ENCODE results near the gene RAX2. TPM values are rescaled to one million over a fixed set of nuclear protein-coding genes. Genes with fewer than 3 reads are reported as not detected.

Gene RAX2
- total RNA-seq, 1 donor from 2014 or later, result not detected

GRCh38 chr19:3792114-3792513 lies 20.1 kb upstream of the RAX2 start:
- no peak overlapping the region for H3K4me3 ChIP-seq
- H3K27me3 ChIP-seq, result no peaks in the 10 kb centered on the region
- H3K36me3 ChIP-seq, result no peaks in the 10 kb centered on the region
- H3K4me1 ChIP-seq, result no peaks in the 10 kb centered on the region
- H3K9me3 ChIP-seq, result no peaks in the 10 kb centered on the region
- DNase-seq (ENCODE audit: extremely low spot score in 2 of 2), result no peak
- no peak for TF ChIP-seq POLR2A (IDR thresholded peaks at IDR 0.05)
- no peak for TF ChIP-seq POLR2AphosphoS5 (IDR thresholded peaks at IDR 0.05; ENCODE audit: insufficient read depth in 1 of 2, low read depth in 1 of 2)
- TF ChIP-seq CTCF (IDR thresholded peaks at IDR 0.05), result no peak
- intact Hi-C loops (cut with DNase I), result no loop called here
- no peak overlapping the region for H3K27ac ChIP-seq

GRCh38 chr19:3790941-3791340 lies 18.9 kb upstream of the RAX2 start:
- Histone ChIP-seq H3K9me3 (no peaks in the 10 kb centered on the region), H3K36me3 (no peaks in the 10 kb centered on the region), H3K4me1 (no peaks in the 10 kb centered on the region), H3K27ac (no peak overlapping the region), H3K27me3 (peaks cover under 1% of the 10 kb centered on the region), H3K4me3 (no peak overlapping the region)
- intact Hi-C loops (cut with DNase I), result no loop called here
- TF ChIP-seq POLR2AphosphoS5 (IDR thresholded peaks at IDR 0.05; ENCODE audit: insufficient read depth in 1 of 2, low read depth in 1 of 2) (no peak), POLR2A (IDR thresholded peaks at IDR 0.05) (no peak), CTCF (IDR thresholded peaks at IDR 0.05) (no peak)
- DNase-seq (ENCODE audit: extremely low spot score in 2 of 2), result no peak

GRCh38 chr19:3790209-3790734 lies 18.2 kb upstream of the RAX2 start:
- H3K4me3 ChIP-seq, result no peak overlapping the region
- no peak overlapping the region for H3K27ac ChIP-seq
- peaks cover 5% of the 10 kb centered on the region for H3K27me3 ChIP-seq
- H3K36me3 ChIP-seq, result no peaks in the 10 kb centered on the region
- intact Hi-C loops (cut with DNase I), result no loop called here
- H3K9me3 ChIP-seq, result no peaks in the 10 kb centered on the region
- no peak for TF ChIP-seq POLR2A (IDR thresholded peaks at IDR 0.05)
- no peak for TF ChIP-seq POLR2AphosphoS5 (IDR thresholded peaks at IDR 0.05; ENCODE audit: insufficient read depth in 1 of 2, low read depth in 1 of 2)
- no peak for TF ChIP-seq CTCF (IDR thresholded peaks at IDR 0.05)
- H3K4me1 ChIP-seq, result peaks cover 4% of the 10 kb centered on the region
- no peak for DNase-seq (ENCODE audit: extremely low spot score in 2 of 2)

GRCh38 chr19:3788996-3789778 lies 17.2 kb upstream of the RAX2 start:
- Histone ChIP-seq H3K27me3 (peaks cover 9% of the 10 kb centered on the region), H3K9me3 (no peaks in the 10 kb centered on the region), H3K4me3 (no peak overlapping the region), H3K4me1 (peaks cover 10% of the 10 kb centered on the region), H3K27ac (no peak overlapping the region), H3K36me3 (no peaks in the 10 kb centered on the region)
- intact Hi-C loops (cut with DNase I), result no loop called here
- no peak for TF ChIP-seq POLR2A (IDR thresholded peaks at IDR 0.05)
- no peak for DNase-seq (ENCODE audit: extremely low spot score in 2 of 2)

GRCh38 chr19:3785938-3786824 lies 14.2 kb upstream of the RAX2 start, which contains the start of gene MATK:
Gene MATK (minus strand): TSS chr19:3786381. CDS start chr19:3785135, 1,246 bp downstream.
- TF ChIP-seq CTCF (IDR thresholded peaks at IDR 0.05) (no peak), POLR2AphosphoS5 (IDR thresholded peaks at IDR 0.05; ENCODE audit: insufficient read depth in 1 of 2, low read depth in 1 of 2) (no peak), POLR2A (IDR thresholded peaks at IDR 0.05) (no peak)

More at GRCh38 chr19:3785938-3786824, 14.2 kb upstream of the RAX2 start, which contains the start of gene MATK:
- H3K27me3 ChIP-seq, result peaks cover 9% of the 10 kb centered on the region
- intact Hi-C loops (cut with DNase I), result no loop called here
- peaks cover 10% of the 10 kb centered on the region for H3K4me1 ChIP-seq
- DNase-seq (ENCODE audit: extremely low spot score in 2 of 2), result no peak
- peaks cover 9% of the 10 kb centered on the region for H3K9me3 ChIP-seq
- peak within 1 kb of the TSS; percentile 25 to 32 for H3K4me3 ChIP-seq
- H3K27ac ChIP-seq, result no peak within 1 kb of the TSS
- H3K36me3 ChIP-seq, result no peaks in the 10 kb centered on the region
